Brain pericyte (primary cell): ENCODE results near the gene ALG11.

Source experiments
- DNase-seq: peaks from one replicate; pipeline ENCODE4 v3.0.0-alpha.2; 2012; ENCODE audit warnings: low read depth, low spot score

The ALG11 gene

GRCh38 chr13:51997641-51998330 lies 14.4 kb upstream of the ALG11 start:
- no peak for DNase-seq

- no peak for DNase-seq
Measured at GRCh38 chr13:51998723-51999509, 13.3 kb upstream of the ALG11 start.

- no peak for DNase-seq
Measured at GRCh38 chr13:51999510-51999911, 12.7 kb upstream of the ALG11 start.

- no peak for DNase-seq
Measured at GRCh38 chr13:51999921-52000320, 12.3 kb upstream of the ALG11 start.

GRCh38 chr13:52001120-52001731 lies 11.0 kb upstream of the ALG11 start:
- no peak for DNase-seq

- DNase-seq, result no peak
Measured at GRCh38 chr13:52002361-52002760, 9.8 kb upstream of the ALG11 start.

- no peak for DNase-seq
Measured at GRCh38 chr13:52003541-52003940, 8.7 kb upstream of the ALG11 start.

- no peak for DNase-seq
Measured at GRCh38 chr13:52004511-52005170, 7.6 kb upstream of the ALG11 start.

GRCh38 chr13:52005841-52006522 lies 6.2 kb upstream of the ALG11 start:
- no peak for DNase-seq

- no peak for DNase-seq
Measured at GRCh38 chr13:52006523-52007245, 5.5 kb upstream of the ALG11 start.

- DNase-seq, result no peak
Measured at GRCh38 chr13:52009946-52010345, 2.3 kb upstream of the ALG11 start.

GRCh38 chr13:52010890-52011631 lies 1.1 kb upstream of the ALG11 start, which contains the start of gene ATP7B:
TSS of gene ATP7B (minus strand) at chr13:52011450. CDS start at chr13:52011337, 113 bp downstream.
- no peak for DNase-seq

- DNase-seq, result no peak
Measured at GRCh38 chr13:52012512-52012836, 276 bp downstream of the ALG11 start.

- DNase-seq, result no peak
Measured at GRCh38 chr13:52016296-52016695, 4.1 kb downstream of the ALG11 start.

GRCh38 chr13:52020191-52020590 lies 8.0 kb downstream of the ALG11 start:
- DNase-seq, result no peak

- DNase-seq, result no peak
Measured at GRCh38 chr13:52022356-52022755, 10.2 kb downstream of the ALG11 start.

GRCh38 chr13:52024481-52024880 lies 12.3 kb downstream of the ALG11 start, which contains the start of gene UTP14C:
TSS of gene UTP14C (plus strand) at chr13:52024691. CDS start at chr13:52028805, 4,114 bp downstream.
- no peak for DNase-seq

GRCh38 chr13:52025475-52026245 lies 13.5 kb downstream of the ALG11 start:
- DNase-seq, result no peak

GRCh38 chr13:52026246-52026626 lies 14.0 kb downstream of the ALG11 start:
- DNase-seq, result no peak
